HCT116 (cell line): ENCODE measurements around the gene ACTR1A. TPM values are rescaled to one million over a fixed set of nuclear protein-coding genes. Genes with fewer than 3 reads are reported as not detected.

Source experiments
- ATAC-seq: fragments of 200-7000 bp; cut with Tn5 transposase; 2 replicates; pipeline ENCODE4 v1.9.1; 2020; ENCODE audit warnings: mild to moderate bottlenecking, moderate library complexity
- BruUV-seq: library from RNA; stranded (reverse); fragments of 400-500 nt; replicated peaks from 2 replicates; lab custom pipeline; 2021; lab: Mats Ljungman, UMichigan
- CTCF ChIA-PET: fragments of 300-600 bp; sonication (Branson Sonifier 250); formaldehyde crosslinking; loops from one replicate; lab custom pipeline; 2021; ENCODE audit warnings: antibody characterized with exemption; lab: Charles Lee
- POLR2A ChIA-PET: fragments of 300-600, 350-600 bp; sonication (Branson Sonifier 250); formaldehyde crosslinking; loops from one replicate; lab custom pipeline; 2021; ENCODE audit warnings: antibody characterized with exemption; lab: Charles Lee
- RAD21 ChIA-PET, 2 experiments: fragments of 300-600 bp; sonication (Branson Sonifier 250); formaldehyde crosslinking; loops; one replicate each; lab custom pipeline; 2023; ENCODE audit warnings: low total read pairs in 2 of 2; ENCODE audit not compliant: uncharacterized antibody in 2 of 2, unreplicated experiment in 2 of 2, low non-redundant PET in 1 of 2; lab: Charles Lee
- DNase-seq: peaks from one replicate; pipeline ENCODE4 v3.0.0-alpha.2; 2010; ENCODE audit warnings: low read depth, low spot score
- H2AFZ ChIP-seq: fragments of 200-600 bp; shearing (Covaris generic), sonication (generic); 2 replicates; pipeline ENCODE4 v1.6.1; 2017; ENCODE audit warnings: low read depth, mixed run types, mixed read lengths, antibody characterized with exemption, low read length; ENCODE audit not compliant: poor library complexity, severe bottlenecking
- H3K27ac ChIP-seq: 2 replicates; pipeline ENCODE4 v1.5.1; 2012; ENCODE audit warnings: low read depth, low read length
- H3K27me3 ChIP-seq: fragments of 200-600 bp; sonication (generic); 2 replicates; pipeline ENCODE4 v1.6.1; 2016; ENCODE audit warnings: mixed run types, low read length, mixed read lengths; ENCODE audit not compliant: insufficient read depth
- H3K36me3 ChIP-seq, 2 experiments: fragments of 200-500 bp in 1 of 2; fragments of 200-600 bp in 1 of 2; sonication (Bioruptor generic) in 1 of 2; sonication (generic) in 1 of 2; 2 replicates each; pipeline versions ENCODE4 v1.5.1 to v1.6.1; 2014 to 2016; ENCODE audit warnings: low read length in 2 of 2, inconsistent platforms in 1 of 2, mixed read lengths in 1 of 2, mixed run types in 1 of 2; ENCODE audit not compliant: insufficient read depth in 2 of 2, control insufficient read depth in 1 of 2
- H3K4me1 ChIP-seq, 2 experiments: fragments of 200-600 bp in 1 of 2; sonication (generic) in 1 of 2; 2 replicates each; pipeline versions ENCODE4 v1.5.1 to v1.6.1; 2012 to 2017; ENCODE audit warnings: low read length in 2 of 2, inconsistent platforms in 1 of 2, mild to moderate bottlenecking in 1 of 2, mixed read lengths in 1 of 2, mixed run types in 1 of 2, moderate library complexity in 1 of 2; ENCODE audit not compliant: insufficient read depth in 2 of 2, control insufficient read depth in 1 of 2
- H3K4me2 ChIP-seq: fragments of 200-600 bp; sonication (generic); 2 replicates; pipeline ENCODE4 v1.6.1; 2017; ENCODE audit warnings: mixed run types, low read length, mixed read lengths
- H3K4me3 ChIP-seq, 2 experiments: fragments of 200-600 bp in 1 of 2; sonication (generic) in 1 of 2; replicated peaks in 1 of 2; 2 replicates each; pipeline ENCODE4 v1.5.1; 2011 to 2016; ENCODE audit warnings: low read length in 2 of 2, control low read depth in 1 of 2, low read depth in 1 of 2, mild to moderate bottlenecking in 1 of 2, mixed read lengths in 1 of 2, mixed run types in 1 of 2
- H3K79me2 ChIP-seq: fragments of 200-600 bp; sonication (generic); 2 replicates; pipeline ENCODE4 v1.6.1; 2017; ENCODE audit warnings: mild to moderate bottlenecking, mixed run types, low read length, moderate library complexity, mixed read lengths; ENCODE audit not compliant: insufficient read depth
- H3K9ac ChIP-seq: fragments of 200-600 bp; sonication (generic); 2 replicates; pipeline ENCODE4 v1.6.1; 2016; ENCODE audit warnings: low read length, mixed read lengths
- H3K9me2 ChIP-seq: fragments of 200-600 bp; sonication (generic), shearing (Covaris generic); 2 replicates; pipeline ENCODE4 v1.6.1; 2017; ENCODE audit warnings: mixed run types, mild to moderate bottlenecking, moderate library complexity; ENCODE audit not compliant: insufficient read depth
- H3K9me3 ChIP-seq, 2 experiments: fragments of 200-500 bp in 1 of 2; fragments of 200-600 bp in 1 of 2; sonication (Bioruptor generic) in 1 of 2; sonication (generic) in 1 of 2; 2 replicates each; pipeline ENCODE4 v1.6.1; 2014 to 2017; ENCODE audit warnings: low read length in 2 of 2, mixed read lengths in 2 of 2, inconsistent platforms in 1 of 2, low read depth in 1 of 2, mild to moderate bottlenecking in 1 of 2, mixed run types in 1 of 2, moderate library complexity in 1 of 2; ENCODE audit not compliant: control insufficient read depth in 1 of 2, insufficient read depth in 1 of 2
- H4K20me1 ChIP-seq: fragments of 200-600 bp; sonication (generic), shearing (Covaris generic); 2 replicates; pipeline ENCODE4 v1.6.1; 2017; ENCODE audit warnings: mixed run types, mild to moderate bottlenecking, moderate library complexity; ENCODE audit not compliant: insufficient read depth
- CTCF ChIP-seq, 3 experiments: fragments of 200-600 bp in 1 of 3; sonication (generic) in 1 of 3; IDR thresholded peaks in 2 of 3; conservative IDR thresholded peaks in 1 of 3; 2 replicates each; pipeline ENCODE4 v1.5.1; 2012 to 2017; ENCODE audit warnings: low read depth in 2 of 3, low read length in 2 of 3, antibody characterized with exemption in 1 of 3, borderline replicate concordance in 1 of 3, control low read depth in 1 of 3, mild to moderate bottlenecking in 1 of 3, mixed read lengths in 1 of 3, mixed run types in 1 of 3, moderate library complexity in 1 of 3; ENCODE audit not compliant: insufficient read depth in 1 of 3
- EGR1 ChIP-seq: IDR thresholded peaks from 2 replicates; pipeline ENCODE4 v1.6.1; 2012; ENCODE audit warnings: low read depth
- ELF1 ChIP-seq: IDR thresholded peaks from 2 replicates; pipeline ENCODE4 v1.6.1; 2012; ENCODE audit warnings: low read depth, borderline replicate concordance
- EZH2phosphoT487 ChIP-seq: fragments of 200-600 bp; IDR thresholded peaks from 2 replicates; pipeline ENCODE4 v1.6.1; 2018; ENCODE audit warnings: antibody characterized with exemption, borderline replicate concordance
- MAX ChIP-seq: IDR thresholded peaks from 2 replicates; pipeline ENCODE4 v1.6.1; 2012
- RAD21 ChIP-seq: IDR thresholded peaks from 2 replicates; pipeline ENCODE4 v1.6.1; 2012; ENCODE audit warnings: low read depth, mild to moderate bottlenecking
- SP1 ChIP-seq: IDR thresholded peaks from 2 replicates; pipeline ENCODE4 v1.6.1; 2012; ENCODE audit warnings: low read depth
- TCF7L2 ChIP-seq: IDR thresholded peaks from 2 replicates; pipeline ENCODE4 v1.7.0; 2011; ENCODE audit warnings: borderline replicate concordance, inconsistent platforms; ENCODE audit not compliant: insufficient read depth, insufficient read length; ENCODE audit errors: extremely low read depth
- YY1 ChIP-seq: IDR thresholded peaks from 2 replicates; pipeline ENCODE4 v1.6.1; 2011; ENCODE audit warnings: low read length, low read depth, moderate library complexity, mild to moderate bottlenecking; ENCODE audit not compliant: insufficient replicate concordance; ENCODE audit errors: extremely low read depth
- ZFX ChIP-seq: fragments of 450-650 bp; IDR thresholded peaks from 2 replicates; pipeline ENCODE4 v1.6.1; 2017
- ZNF274 ChIP-seq: fragments of 200-500 bp; sonication (Bioruptor generic); IDR thresholded peaks from 2 replicates; pipeline ENCODE4 v1.6.1; 2014; ENCODE audit warnings: mild to moderate bottlenecking, low read depth, low read length, inconsistent platforms
- intact Hi-C: fragments of 100-400 bp; cut with micrococcal nuclease; formaldehyde crosslinking; loops from 2 replicates; pipeline ENCODE4 v1.10.0; 2022
- total RNA-seq: library from RNA; stranded (reverse); gene quantifications from one replicate; pipeline ENCODE4 v1.2.1, GENCODE V29; 2021; ENCODE audit not compliant: unreplicated experiment

Gene ACTR1A
- total RNA-seq, 1 experiment from 2014 or later: 94.2 TPM

- no peak for TF ChIP-seq MAX
- TF ChIP-seq EGR1: no peak
- TF ChIP-seq CTCF (IDR thresholded peaks at IDR 0.05 in 2 of 3, conservative IDR thresholded peaks at IDR 0.05 in 1 of 3; ENCODE audit: borderline replicate concordance in 1 of 3, insufficient read depth in 1 of 3, low read depth in 2 of 3, low read length in 2 of 3): no peak
- no peak for TF ChIP-seq ZFX
- no peak for TF ChIP-seq YY1
- TF ChIP-seq, all 23 proteins: peak for 0
Measured at GRCh38 chr10:102492344-102492939, 10.1 kb downstream of the ACTR1A start (continued).

GRCh38 chr10:102491136-102491535 lies 11.4 kb downstream of the ACTR1A start:
- ATAC-seq (no peak), DNase-seq (no peak)
- CTCF ChIA-PET: no interaction called here
- Histone ChIP-seq H3K27ac (no peak overlapping the region), H3K9me2 (no peaks in the 10 kb centered on the region), H3K79me2 (peaks cover 40% of the 10 kb centered on the region), H3K9me3 (no peaks in the 10 kb centered on the region), H3K36me3 (peaks cover 21 to 34% of the 10 kb centered on the region in 2 experiments; a peak in 3 of 4 replicates), H3K27me3 (no peaks in the 10 kb centered on the region), H3K4me1 (no peaks in the 10 kb centered on the region), H3K9ac (no peak overlapping the region), H3K4me3 (no peak overlapping the region), H2AFZ (no peak overlapping the region), H4K20me1 (no peaks in the 10 kb centered on the region), H3K4me2 (no peak overlapping the region)
- intact Hi-C loops: no loop called here
- RAD21 ChIA-PET: no interaction called here
- TF ChIP-seq TCF7L2: no peak
- no peak for TF ChIP-seq RAD21
- TF ChIP-seq ZNF274: no peak
- no peak for TF ChIP-seq SP1
- no peak for TF ChIP-seq MAX
- no peak for TF ChIP-seq ELF1
- no peak for TF ChIP-seq CTCF (IDR thresholded peaks at IDR 0.05 in 2 of 3, conservative IDR thresholded peaks at IDR 0.05 in 1 of 3; ENCODE audit: borderline replicate concordance in 1 of 3, insufficient read depth in 1 of 3, low read depth in 2 of 3, low read length in 2 of 3)
- TF ChIP-seq EZH2phosphoT487: no peak
- BruUV-seq: no TSS peak
- POLR2A ChIA-PET: no interaction called here
